ENCODE data around the gene FCN3.

Gene FCN3

DNA sequence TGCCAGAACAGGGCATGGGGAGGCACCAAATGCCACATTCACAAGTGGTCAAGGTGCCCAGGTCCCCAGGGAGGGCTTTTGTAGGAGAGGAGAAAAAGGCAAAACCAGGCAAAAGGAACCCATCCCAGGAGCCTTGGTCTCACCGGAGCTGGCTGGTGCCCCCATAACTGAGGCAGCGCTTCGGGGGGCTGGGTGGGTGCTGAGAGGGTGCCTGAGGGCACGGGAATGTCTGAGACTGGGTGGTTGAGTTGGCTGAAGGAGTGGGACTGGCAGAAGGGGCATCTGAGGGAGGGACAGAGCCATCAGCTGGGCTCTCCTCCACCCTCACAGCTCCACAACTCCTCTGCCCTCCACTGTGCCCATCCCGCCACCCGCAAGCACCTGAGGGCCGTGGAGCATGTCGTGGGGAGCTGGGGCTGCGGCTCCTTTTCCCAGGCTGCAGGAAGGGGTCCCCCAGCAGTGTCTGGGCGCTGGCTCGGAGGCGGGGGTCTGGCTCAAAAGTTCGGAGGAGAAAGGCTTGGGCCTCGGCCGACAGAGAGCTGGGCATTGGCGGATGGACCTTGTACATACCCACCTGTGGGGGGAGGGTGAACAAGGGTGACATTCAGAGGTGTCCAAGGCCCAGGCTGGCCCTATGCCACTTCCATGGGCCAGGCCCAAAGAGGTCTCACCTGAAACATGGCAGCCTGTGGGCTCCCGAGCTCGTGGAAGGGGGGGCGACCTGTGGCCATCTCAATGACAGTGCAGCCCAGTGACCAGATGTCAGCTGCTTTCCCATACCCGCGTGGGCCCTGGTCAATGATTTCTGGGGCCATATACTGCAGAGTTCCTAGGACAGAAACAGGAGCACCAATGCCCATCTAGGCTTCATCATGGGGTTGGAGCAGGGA lies 16.3 kb downstream of the FCN3 start:
- no peak for DNase-seq (ENCODE audit: low spot score)

GRCh38 chr1:27357281-27358037 lies 17.2 kb downstream of the FCN3 start:
- peak; percentile 11 for DNase-seq (ENCODE audit: low spot score)

DNA sequence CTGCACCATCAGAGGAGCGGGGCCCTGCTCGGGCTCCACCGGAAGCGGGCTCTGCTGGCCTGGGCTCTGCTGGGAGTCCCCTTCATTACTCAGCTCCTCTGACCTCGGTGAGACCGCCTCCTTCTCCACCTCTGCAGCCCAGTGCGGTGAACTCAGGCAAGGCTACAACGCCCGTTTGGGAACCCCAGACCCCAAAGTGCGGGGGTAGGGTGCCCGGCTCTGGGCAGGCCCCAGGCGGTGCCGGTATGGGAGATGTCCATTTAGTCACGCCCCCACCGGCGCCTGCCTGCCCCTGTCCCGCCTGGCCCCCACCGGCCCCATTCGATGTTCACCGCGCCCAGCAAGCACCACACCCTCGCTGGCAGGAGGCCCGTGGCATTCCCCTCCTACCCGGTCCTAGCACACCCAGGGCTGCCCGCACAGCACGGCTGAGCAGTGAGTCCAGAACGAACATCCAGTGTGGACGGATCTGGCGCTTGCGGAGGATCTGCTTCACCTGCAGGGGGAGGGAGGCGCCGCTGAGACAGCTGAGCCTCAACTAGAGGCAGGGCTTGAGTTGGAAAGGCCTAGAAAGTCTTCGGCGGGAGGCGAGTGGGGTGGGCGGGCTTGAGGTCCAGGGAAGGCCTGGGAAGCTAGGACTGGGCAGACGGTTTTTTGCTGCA lies 17.9 kb downstream of the FCN3 start:
- DNase-seq (ENCODE audit: low spot score) = no peak

DNA sequence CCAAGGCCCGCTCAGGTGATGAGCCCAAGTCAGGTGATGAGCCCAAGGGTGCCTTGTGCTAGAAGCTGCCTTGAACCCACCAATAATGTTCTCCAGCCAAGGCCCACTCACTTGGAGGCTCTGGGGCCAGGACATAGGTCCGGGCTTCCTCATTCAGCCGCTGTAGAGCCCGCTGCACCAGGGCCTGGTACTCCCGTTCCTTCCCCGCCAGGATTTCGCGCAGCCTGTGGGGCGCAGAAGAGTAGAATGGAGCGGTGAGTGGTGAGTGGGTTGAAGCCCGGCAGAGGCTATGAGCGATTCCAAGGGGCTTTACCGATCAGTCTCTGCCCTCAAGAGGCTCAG lies 18.4 kb downstream of the FCN3 start:
- DNase-seq (ENCODE audit: low spot score) = no peak

DNA sequence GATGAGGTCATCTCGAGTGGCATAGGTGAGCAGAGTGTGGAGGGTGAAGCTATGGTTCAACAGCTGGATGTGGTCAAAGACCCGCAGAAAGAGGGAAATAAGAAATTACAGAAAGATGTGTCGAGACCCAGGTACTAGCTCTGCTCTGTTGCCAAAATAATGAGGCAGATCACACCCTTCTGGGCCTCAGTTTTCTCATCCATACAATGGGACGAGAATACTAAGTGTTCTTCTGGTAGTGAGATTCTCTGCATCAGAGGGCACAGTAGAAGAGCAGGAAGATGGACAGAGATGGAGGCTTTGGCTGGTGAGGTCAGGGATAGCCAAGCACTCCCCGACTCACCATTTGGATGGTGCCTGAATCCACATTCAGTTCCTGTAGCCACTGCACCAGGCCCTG lies 18.9 kb downstream of the FCN3 start:
- no peak for DNase-seq (ENCODE audit: low spot score)

DNA sequence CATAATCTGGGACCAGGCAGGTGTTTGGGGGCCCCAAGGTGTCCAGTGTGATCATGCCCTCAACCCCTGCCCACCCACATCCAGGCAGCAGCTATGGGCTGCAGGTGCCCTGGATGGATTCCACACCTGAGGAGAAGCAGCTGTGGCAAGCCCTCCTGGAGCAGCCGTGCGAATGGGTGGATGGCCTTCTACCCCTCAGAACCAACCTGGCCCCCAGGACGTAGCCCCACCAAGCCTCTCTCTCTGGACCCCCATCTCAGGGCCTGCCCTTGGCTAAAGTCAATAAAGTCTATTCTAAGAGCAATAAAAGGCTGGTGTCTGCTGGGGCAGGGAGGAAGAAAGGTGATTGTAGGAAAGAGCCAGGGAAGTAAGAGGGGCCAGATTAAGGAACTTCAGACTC lies 21.0 kb downstream of the FCN3 start:
- DNase-seq (ENCODE audit: low spot score) = no peak

- no peak for DNase-seq (ENCODE audit: low spot score)
Observed at GRCh38 chr1:27353166-27353565, 21.5 kb downstream of the FCN3 start.

GRCh38 chr1:27351541-27352107 lies 23.0 kb downstream of the FCN3 start:
- no peak for DNase-seq (ENCODE audit: low spot score)

GRCh38 chr1:27350663-27351540 lies 23.7 kb downstream of the FCN3 start:
- no peak for DNase-seq (ENCODE audit: low spot score)

- DNase-seq (ENCODE audit: low spot score) = no peak
Observed at GRCh38 chr1:27349784-27350662, 24.6 kb downstream of the FCN3 start.

DNA sequence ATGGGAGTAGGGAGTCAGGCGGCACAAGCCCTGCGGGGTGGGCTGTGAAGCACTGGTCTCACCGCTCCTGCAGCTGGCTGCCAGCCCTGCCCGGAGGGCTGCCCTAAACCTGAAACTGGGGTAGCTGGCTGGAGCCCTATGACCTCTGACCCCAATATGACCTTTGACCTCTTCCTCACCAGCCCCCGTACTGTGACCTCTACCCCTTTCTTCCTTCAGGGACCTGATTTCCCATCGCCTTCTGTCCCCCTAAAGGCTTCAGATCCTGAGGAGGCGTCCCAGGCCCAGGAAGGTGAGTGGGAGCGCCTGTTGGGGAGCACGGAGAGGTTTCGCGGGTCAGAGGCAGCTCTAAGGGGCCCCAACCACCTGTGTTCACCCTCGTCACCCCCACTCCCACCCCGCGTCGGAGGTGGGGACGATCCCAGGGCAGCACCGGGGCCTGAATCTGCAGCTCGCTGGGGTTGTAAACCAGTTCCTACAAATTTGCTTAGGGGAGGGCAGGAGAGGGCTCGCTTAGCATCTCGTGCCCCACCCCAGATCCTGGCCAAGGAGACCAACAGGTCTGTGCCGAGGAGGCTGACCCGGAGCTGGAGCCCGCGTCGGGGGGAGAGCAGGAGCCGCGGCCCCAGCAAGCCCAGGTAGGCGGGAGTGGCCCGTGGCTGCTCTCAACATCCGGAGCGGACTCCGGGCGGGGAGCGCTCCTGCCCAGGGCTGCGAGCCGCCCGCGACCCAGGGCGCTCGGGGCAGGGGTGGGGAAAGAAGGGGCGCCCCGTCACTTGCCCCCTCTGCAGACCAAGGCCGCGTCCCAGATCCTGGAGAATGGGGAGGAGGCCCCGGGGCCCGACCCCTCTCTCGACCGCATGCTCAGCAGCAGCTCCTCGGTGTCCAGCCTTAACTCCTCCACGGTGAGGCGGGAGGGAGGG lies 25.5 kb downstream of the FCN3 start:
- no peak for DNase-seq (ENCODE audit: low spot score)

- no peak for DNase-seq (ENCODE audit: low spot score)
Observed at GRCh38 chr1:27346991-27347624, 27.5 kb downstream of the FCN3 start.

- DNase-seq (ENCODE audit: low spot score) = no peak
Observed at GRCh38 chr1:27346357-27346756, 28.3 kb downstream of the FCN3 start.

DNA sequence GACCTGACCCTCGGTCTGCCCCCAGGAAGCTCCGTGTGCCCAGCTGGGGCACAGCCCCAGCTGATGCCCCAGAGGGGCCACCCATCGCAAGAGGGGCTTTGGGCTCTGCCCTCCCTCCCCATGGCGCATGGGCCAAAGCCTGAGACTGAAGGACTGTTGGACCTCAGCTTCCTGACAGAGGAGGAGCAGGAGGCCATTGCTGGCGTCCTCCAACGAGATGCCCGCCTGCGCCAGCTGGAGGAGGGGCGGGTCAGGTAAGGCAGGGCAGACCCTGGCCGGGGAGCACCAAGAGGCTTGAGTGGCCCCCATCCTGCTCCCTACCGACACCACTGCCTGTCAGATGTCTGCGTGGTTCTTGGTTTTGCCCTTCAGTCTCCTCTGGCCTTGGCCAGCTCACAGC lies 29.4 kb downstream of the FCN3 start:
- no peak for DNase-seq (ENCODE audit: low spot score)

DNA sequence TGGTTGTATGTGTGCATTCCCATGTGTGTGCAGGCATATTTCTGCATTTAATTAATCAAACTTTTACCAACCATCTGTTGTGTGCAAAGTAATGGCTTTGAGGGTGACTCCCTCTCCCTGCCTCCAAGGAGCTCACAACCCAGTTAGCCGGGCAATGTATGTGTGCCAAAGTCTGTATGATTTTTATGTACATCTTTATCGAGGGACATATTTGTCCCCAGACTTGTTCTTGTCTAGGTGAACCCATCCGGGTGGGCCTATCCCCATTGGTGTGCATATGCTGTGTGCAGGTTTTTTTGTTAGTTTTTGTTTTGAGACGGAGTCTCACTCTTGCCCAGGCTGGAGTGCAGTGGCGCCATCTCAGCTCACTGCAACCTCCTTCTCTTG lies 31.0 kb downstream of the FCN3 start:
- DNase-seq (ENCODE audit: low spot score) = no peak

GRCh38 chr1:27342778-27343638 lies 31.6 kb downstream of the FCN3 start:
- no peak for DNase-seq (ENCODE audit: low spot score)

DNA sequence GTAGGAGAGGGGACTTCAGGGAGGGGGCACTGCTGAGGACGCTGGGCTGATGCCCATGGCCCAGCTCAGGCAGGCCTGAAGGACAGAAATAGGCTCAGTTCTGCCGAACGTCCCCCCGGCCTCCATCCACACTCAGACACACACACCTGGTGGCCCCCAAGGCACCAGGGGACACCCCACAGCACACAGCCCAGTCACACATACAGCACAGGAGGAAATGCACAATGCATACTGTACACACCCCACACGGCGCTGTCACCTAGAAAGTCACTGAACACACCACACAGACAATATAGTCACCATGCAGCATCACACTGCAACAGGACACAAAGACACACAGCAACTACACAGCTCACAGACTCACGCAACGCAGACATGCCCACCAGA lies 32.2 kb downstream of the FCN3 start:
- DNase-seq (ENCODE audit: low spot score) = no peak

All from pons (tissue), 1 donor.